HG02981 (cell line): ENCODE data around the gene CAMKV.
"Not testable (repeated sequence)": the region's sequence is repeated elsewhere in the genome, so short reads cannot be mapped to it uniquely, and the experiment has no call there.

Experiments used
- ATAC-seq: cut with Tn5 transposase; IDR thresholded peaks from one replicate; pipeline ENCODE4 v1.9.1; 2021; ENCODE audit warnings: mild to moderate bottlenecking, moderate library complexity; ENCODE audit not compliant: unreplicated experiment

Gene CAMKV

GRCh38 chr3:49869525-49870126 lies at the start of gene CAMKV:
CAMKV (minus strand) TSS chr3:49869906; CDS start chr3:49862388, 7,518 bp downstream.
- ATAC-seq = no peak

- ATAC-seq = not testable (repeated sequence)
Measured at GRCh38 chr3:49917806-49918590, 48.3 kb upstream of the CAMKV start.

- no peak for ATAC-seq
Measured at GRCh38 chr3:49916686-49917085, 47.0 kb upstream of the CAMKV start.

- no peak for ATAC-seq
Measured at GRCh38 chr3:49914906-49915305, 45.2 kb upstream of the CAMKV start.

GRCh38 chr3:49912881-49913281 lies 43.2 kb upstream of the CAMKV start:
- no peak for ATAC-seq

- ATAC-seq = no peak
Measured at GRCh38 chr3:49911611-49912010, 41.9 kb upstream of the CAMKV start.

- ATAC-seq = no peak
Measured at GRCh38 chr3:49911124-49911420, 41.4 kb upstream of the CAMKV start.

GRCh38 chr3:49910409-49911123 lies 40.9 kb upstream of the CAMKV start:
- no peak for ATAC-seq

GRCh38 chr3:49908373-49909199 lies 38.9 kb upstream of the CAMKV start:
- ATAC-seq = no peak

- no peak for ATAC-seq
Measured at GRCh38 chr3:49906073-49906743, 36.5 kb upstream of the CAMKV start.

- not testable (repeated sequence) for ATAC-seq
Measured at GRCh38 chr3:49904448-49904847, 34.7 kb upstream of the CAMKV start.

GRCh38 chr3:49903451-49904424 lies 34.0 kb upstream of the CAMKV start, which contains the start of gene MST1R:
MST1R (minus strand) TSS chr3:49903873; CDS start chr3:49903609, 264 bp downstream.
- peak; percentile 78 for ATAC-seq

- no peak for ATAC-seq
Measured at GRCh38 chr3:49902511-49903345, 33.0 kb upstream of the CAMKV start.

GRCh38 chr3:49901366-49902339 lies 31.9 kb upstream of the CAMKV start:
- ATAC-seq = no peak

- no peak for ATAC-seq
Measured at GRCh38 chr3:49900491-49901153, 30.9 kb upstream of the CAMKV start.

- no peak for ATAC-seq
Measured at GRCh38 chr3:49899815-49900214, 30.1 kb upstream of the CAMKV start.

GRCh38 chr3:49898991-49899390 lies 29.3 kb upstream of the CAMKV start:
- no peak for ATAC-seq
